Fibroblast of lung (primary cell): Measurements from ENCODE around the gene SIGMAR1.

Source experiments
- EZH2 ChIP-seq: IDR thresholded peaks from 2 replicates; pipeline ENCODE4 v1.5.1; 2012; ENCODE audit warnings: low read length, control low read depth, mild to moderate bottlenecking; ENCODE audit errors: missing control alignments
- TF ChIP-seq, protein P1 (sequence below), 2 donors: IDR thresholded peaks in 1 of 2; conservative IDR thresholded peaks in 1 of 2; 1 replicate in 1 of 2; 2 replicates in 1 of 2; pipeline ENCODE4 v1.5.1; 2011 to 2012; ENCODE audit warnings: low read length in 2 of 2, control low read depth in 1 of 2, inconsistent platforms in 1 of 2, low read depth in 1 of 2, mild to moderate bottlenecking in 1 of 2

- TF ChIP-seq, protein P1, sequence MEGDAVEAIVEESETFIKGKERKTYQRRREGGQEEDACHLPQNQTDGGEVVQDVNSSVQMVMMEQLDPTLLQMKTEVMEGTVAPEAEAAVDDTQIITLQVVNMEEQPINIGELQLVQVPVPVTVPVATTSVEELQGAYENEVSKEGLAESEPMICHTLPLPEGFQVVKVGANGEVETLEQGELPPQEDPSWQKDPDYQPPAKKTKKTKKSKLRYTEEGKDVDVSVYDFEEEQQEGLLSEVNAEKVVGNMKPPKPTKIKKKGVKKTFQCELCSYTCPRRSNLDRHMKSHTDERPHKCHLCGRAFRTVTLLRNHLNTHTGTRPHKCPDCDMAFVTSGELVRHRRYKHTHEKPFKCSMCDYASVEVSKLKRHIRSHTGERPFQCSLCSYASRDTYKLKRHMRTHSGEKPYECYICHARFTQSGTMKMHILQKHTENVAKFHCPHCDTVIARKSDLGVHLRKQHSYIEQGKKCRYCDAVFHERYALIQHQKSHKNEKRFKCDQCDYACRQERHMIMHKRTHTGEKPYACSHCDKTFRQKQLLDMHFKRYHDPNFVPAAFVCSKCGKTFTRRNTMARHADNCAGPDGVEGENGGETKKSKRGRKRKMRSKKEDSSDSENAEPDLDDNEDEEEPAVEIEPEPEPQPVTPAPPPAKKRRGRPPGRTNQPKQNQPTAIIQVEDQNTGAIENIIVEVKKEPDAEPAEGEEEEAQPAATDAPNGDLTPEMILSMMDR (conservative IDR thresholded peaks at IDR 0.05 in 1 of 2, IDR thresholded peaks at IDR 0.05 in 1 of 2; ENCODE audit: low read depth in 1 of 2, low read length in 2 of 2): no peak
- no peak for TF ChIP-seq EZH2
Observed at GRCh38 chr9:34684145-34684544, 46.6 kb upstream of the SIGMAR1 start.
